ENCODE results near the gene GALM.
"Not testable (repeated sequence)": the region's sequence is repeated elsewhere in the genome, so short reads cannot be mapped to it uniquely, and the experiment has no call there.

The GALM gene

GRCh38 chr2:38713338-38713737 is 47.4 kb downstream of the GALM start:
- DNase-seq = peak; percentile 64

GRCh38 chr2:38714941-38715340 is 49.0 kb downstream of the GALM start:
- not testable (repeated sequence) for DNase-seq

- DNase-seq = no peak
These were observed 50.3 kb downstream of the GALM start for GRCh38 chr2:38716185-38716584.

- DNase-seq = no peak
These were observed 52.7 kb downstream of the GALM start for GRCh38 chr2:38718601-38719000.

- no peak for DNase-seq
These were observed 53.8 kb downstream of the GALM start for GRCh38 chr2:38719706-38720105.

GRCh38 chr2:38720613-38721241 is 54.8 kb downstream of the GALM start:
- DNase-seq = no peak

- DNase-seq = peak; percentile 54
These were observed 56.6 kb downstream of the GALM start for GRCh38 chr2:38722271-38723061.

GRCh38 chr2:38723173-38723572 is 57.3 kb downstream of the GALM start:
- no peak for DNase-seq

GRCh38 chr2:38727661-38728060 is 61.7 kb downstream of the GALM start:
- DNase-seq = no peak

- DNase-seq = no peak
These were observed 62.8 kb downstream of the GALM start for GRCh38 chr2:38728694-38729093.

- no peak for DNase-seq
These were observed 65.2 kb downstream of the GALM start for GRCh38 chr2:38731090-38731489.

GRCh38 chr2:38731684-38732221 is 65.8 kb downstream of the GALM start:
- DNase-seq = no peak

- DNase-seq = no peak
These were observed 67.5 kb downstream of the GALM start for GRCh38 chr2:38733300-38733971.

- no peak for DNase-seq
These were observed 68.6 kb downstream of the GALM start for GRCh38 chr2:38734299-38735058.

GRCh38 chr2:38735999-38736320 is 70.0 kb downstream of the GALM start:
- no peak for DNase-seq

- DNase-seq = not testable (repeated sequence)
These were observed 71.2 kb downstream of the GALM start for GRCh38 chr2:38737000-38737698.

- no peak for DNase-seq
These were observed 72.0 kb downstream of the GALM start for GRCh38 chr2:38737925-38738324.

- DNase-seq = no peak
These were observed 73.6 kb downstream of the GALM start for GRCh38 chr2:38739524-38739923.

- peak; percentile 54 for DNase-seq
These were observed 75.2 kb downstream of the GALM start for GRCh38 chr2:38740851-38741731.

GRCh38 chr2:38742797-38743559 is 77.1 kb downstream of the GALM start:
- no peak for DNase-seq
